ENCODE data around the gene KDR. TPM values are rescaled to one million over a fixed set of nuclear protein-coding genes. Genes with fewer than 3 reads are reported as not detected.

The KDR gene
- total RNA-seq, 1 donor from 2014 or later = 22.9 TPM

GRCh38 chr4:55154290-55154880 is 29.0 kb upstream of the KDR start:
- Histone ChIP-seq H3K27me3 (no peaks in the 10 kb centered on the region), H3K27ac (no peak overlapping the region), H3K4me1 (no peaks in the 10 kb centered on the region), H3K36me3 (no peaks in the 10 kb centered on the region), H3K4me3 (no peak overlapping the region), H3K9me3 (peaks cover 0 to 8% of the 10 kb centered on the region in 2 donors)
- no peak for DNase-seq (ENCODE audit: low spot score in 2 of 2)
- TF ChIP-seq CTCF (IDR thresholded peaks at IDR 0.05) = no peak
- intact Hi-C loops (cut with DNase I) = no loop called here

- Histone ChIP-seq H3K4me3 (no peak overlapping the region), H3K9me3 (no peaks in the 10 kb centered on the region), H3K36me3 (no peaks in the 10 kb centered on the region), H3K4me1 (no peaks in the 10 kb centered on the region), H3K27ac (no peak overlapping the region), H3K27me3 (no peaks in the 10 kb centered on the region)
- TF ChIP-seq CTCF (IDR thresholded peaks at IDR 0.05) = no peak
- intact Hi-C loops (cut with DNase I) = no loop called here
- no peak for DNase-seq (ENCODE audit: low spot score in 2 of 2)
Measured at GRCh38 chr4:55143858-55144257, 18.5 kb upstream of the KDR start.

GRCh38 chr4:55138367-55138766 is 13.0 kb upstream of the KDR start:
- no peak overlapping the region for H3K4me3 ChIP-seq
- H3K27me3 ChIP-seq = no peaks in the 10 kb centered on the region
- H3K9me3 ChIP-seq = no peaks in the 10 kb centered on the region
- H3K27ac ChIP-seq = no peak overlapping the region
- no peaks in the 10 kb centered on the region for H3K36me3 ChIP-seq
- DNase-seq (ENCODE audit: low spot score in 2 of 2) = no peak
- H3K4me1 ChIP-seq = no peaks in the 10 kb centered on the region
- no peak for TF ChIP-seq CTCF (IDR thresholded peaks at IDR 0.05)
- intact Hi-C loops (cut with DNase I) = no loop called here

GRCh38 chr4:55136634-55137033 is 11.2 kb upstream of the KDR start:
- Histone ChIP-seq H3K27me3 (no peaks in the 10 kb centered on the region), H3K9me3 (no peaks in the 10 kb centered on the region), H3K36me3 (no peaks in the 10 kb centered on the region), H3K4me3 (no peak overlapping the region), H3K4me1 (no peaks in the 10 kb centered on the region), H3K27ac (no peak overlapping the region)
- intact Hi-C loops (cut with DNase I) = no loop called here
- no peak for TF ChIP-seq CTCF (IDR thresholded peaks at IDR 0.05)
- no peak for DNase-seq (ENCODE audit: low spot score in 2 of 2)

GRCh38 chr4:55133951-55134350 is 8.6 kb upstream of the KDR start:
- H3K27me3 ChIP-seq = no peaks in the 10 kb centered on the region
- H3K9me3 ChIP-seq = no peaks in the 10 kb centered on the region
- no peaks in the 10 kb centered on the region for H3K36me3 ChIP-seq
- TF ChIP-seq CTCF (IDR thresholded peaks at IDR 0.05) = no peak
- H3K4me3 ChIP-seq = no peak overlapping the region
- intact Hi-C loops (cut with DNase I) = no loop called here
- H3K4me1 ChIP-seq = no peaks in the 10 kb centered on the region
- no peak for DNase-seq (ENCODE audit: low spot score in 2 of 2)
- H3K27ac ChIP-seq = no peak overlapping the region

GRCh38 chr4:55132775-55133174 is 7.4 kb upstream of the KDR start:
- intact Hi-C loops (cut with DNase I) = no loop called here
- H3K27ac ChIP-seq = no peak overlapping the region
- no peaks in the 10 kb centered on the region for H3K36me3 ChIP-seq
- no peak overlapping the region for H3K4me3 ChIP-seq
- TF ChIP-seq CTCF (IDR thresholded peaks at IDR 0.05) = no peak
- no peak for DNase-seq (ENCODE audit: low spot score in 2 of 2)
- H3K4me1 ChIP-seq = no peaks in the 10 kb centered on the region
- H3K27me3 ChIP-seq = no peaks in the 10 kb centered on the region
- no peaks in the 10 kb centered on the region for H3K9me3 ChIP-seq
